ENCODE measurements around the gene ARID1B. TPM values are rescaled to one million over a fixed set of nuclear protein-coding genes. Genes with fewer than 3 reads are reported as not detected.

Gene ARID1B
- total and polyA plus RNA-seq, 2 experiments from 2014 or later = 32.9 to 67.0 TPM

GRCh38 chr6:156820089-156820798 lies 43.1 kb downstream of the ARID1B start:
- Histone ChIP-seq H3K4me1 (ENCODE audit: insufficient read depth) (peaks cover 25% of the 10 kb centered on the region), H3K36me3 (replicated peaks; ENCODE audit: insufficient read depth, low read depth) (no peaks in the 10 kb centered on the region), H3K4me3 (no peak overlapping the region), H3K27me3 (no peaks in the 10 kb centered on the region), H3K9me2 (replicated peaks; ENCODE audit: insufficient read depth) (no peaks in the 10 kb centered on the region), H2AFZ (no peak overlapping the region), H3K9me3 (ENCODE audit: low read depth) (no peaks in the 10 kb centered on the region), H4K20me1 (ENCODE audit: insufficient read depth, poor library complexity, severe bottlenecking) (peaks cover 87% of the 10 kb centered on the region), H3K79me2 (peaks cover 100% of the 10 kb centered on the region), H3K4me2 (no peak overlapping the region), H3K27ac (no peak overlapping the region)
- 85% methylated on average over 3 of the region's 3 CpGs for WGBS (ENCODE audit: low lambda C conversion rate, missing lambda C conversion rate)
- no peak for DNase-seq (ENCODE audit: low spot score)
- TF ChIP-seq EZH2 (IDR thresholded peaks at IDR 0.05; ENCODE audit: borderline replicate concordance) (no peak), CTCF (IDR thresholded peaks at IDR 0.05; ENCODE audit: poor library complexity) (no peak)

- no peaks in the 10 kb centered on the region for H3K9me2 ChIP-seq (replicated peaks; ENCODE audit: insufficient read depth)
- H3K4me2 ChIP-seq = no peak overlapping the region
- no peaks in the 10 kb centered on the region for H3K27me3 ChIP-seq
- H3K4me1 ChIP-seq (ENCODE audit: insufficient read depth) = peaks cover 13% of the 10 kb centered on the region
- H3K9me3 ChIP-seq (ENCODE audit: low read depth) = no peaks in the 10 kb centered on the region
- TF ChIP-seq EZH2 (IDR thresholded peaks at IDR 0.05; ENCODE audit: borderline replicate concordance) = no peak
- no peak for TF ChIP-seq CTCF (IDR thresholded peaks at IDR 0.05; ENCODE audit: poor library complexity)
- no peak for TF ChIP-seq EZH2phosphoT487 (IDR thresholded peaks at IDR 0.05; ENCODE audit: low read depth, severe bottlenecking, unreplicated experiment)
- H3K27ac ChIP-seq = no peak overlapping the region
- peaks cover 100% of the 10 kb centered on the region for H3K79me2 ChIP-seq
- no peak overlapping the region for H3K4me3 ChIP-seq
- peaks cover 85% of the 10 kb centered on the region for H4K20me1 ChIP-seq (ENCODE audit: insufficient read depth, poor library complexity, severe bottlenecking)
- no peak for DNase-seq (ENCODE audit: low spot score)
- H2AFZ ChIP-seq = no peak overlapping the region
- no peaks in the 10 kb centered on the region for H3K36me3 ChIP-seq (replicated peaks; ENCODE audit: insufficient read depth, low read depth)
- 98% methylated on average over 2 of the region's 2 CpGs for WGBS (ENCODE audit: low lambda C conversion rate, missing lambda C conversion rate)
Measured at GRCh38 chr6:156821707-156822106, 44.5 kb downstream of the ARID1B start.

GRCh38 chr6:156822747-156823206 lies 45.6 kb downstream of the ARID1B start:
- Histone ChIP-seq H2AFZ (no peak overlapping the region), H3K36me3 (replicated peaks; ENCODE audit: insufficient read depth, low read depth) (no peaks in the 10 kb centered on the region), H3K9me2 (replicated peaks; ENCODE audit: insufficient read depth) (no peaks in the 10 kb centered on the region), H3K4me2 (peak overlapping the region; percentile 38), H3K79me2 (peaks cover 100% of the 10 kb centered on the region), H3K27ac (peak overlapping the region; percentile 38), H3K4me1 (ENCODE audit: insufficient read depth) (peaks cover 10% of the 10 kb centered on the region), H3K27me3 (no peaks in the 10 kb centered on the region), H3K9me3 (ENCODE audit: low read depth) (no peaks in the 10 kb centered on the region), H3K4me3 (no peak overlapping the region), H4K20me1 (ENCODE audit: insufficient read depth, poor library complexity, severe bottlenecking) (peaks cover 85% of the 10 kb centered on the region)
- DNase-seq (ENCODE audit: low spot score) = no peak
- 73% methylated on average over 14 of the region's 14 CpGs for WGBS (ENCODE audit: low lambda C conversion rate, missing lambda C conversion rate)
- TF ChIP-seq EZH2phosphoT487 (IDR thresholded peaks at IDR 0.05; ENCODE audit: low read depth, severe bottlenecking, unreplicated experiment) (no peak), EZH2 (IDR thresholded peaks at IDR 0.05; ENCODE audit: borderline replicate concordance) (no peak), CTCF (IDR thresholded peaks at IDR 0.05; ENCODE audit: poor library complexity) (no peak)
